ENCODE results near the gene ZDHHC11B. TPM values are rescaled to one million over a fixed set of nuclear protein-coding genes. Genes with fewer than 3 reads are reported as not detected.
"Not testable (repeated sequence)": the region's sequence is repeated elsewhere in the genome, so short reads cannot be mapped to it uniquely, and the experiment has no call there.

The ZDHHC11B gene
- total RNA-seq, 6 experiments from 2014 or later = 0.17 to 0.19 TPM; not detected in 4

DNA sequence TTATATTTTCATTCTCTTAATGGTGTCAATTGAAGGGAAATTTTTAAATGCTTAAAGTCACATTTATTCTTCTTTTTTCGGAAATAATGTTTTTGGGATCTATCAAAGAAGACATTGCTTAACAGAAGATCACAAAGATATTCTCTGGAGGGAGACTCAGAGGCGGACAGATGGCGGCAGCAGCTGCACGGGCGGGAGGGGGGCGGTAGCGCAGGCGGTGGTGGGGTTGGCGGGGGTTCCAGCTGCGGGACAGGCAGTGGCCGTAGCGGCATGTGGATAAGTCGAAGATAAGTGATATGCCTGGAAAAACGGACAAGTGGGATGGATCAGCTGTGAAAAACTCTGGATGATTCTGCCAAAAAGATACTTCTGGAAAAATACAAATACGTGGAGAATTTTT lies 31.6 kb upstream of the ZDHHC11B start:
- peaks cover 8% of the 10 kb centered on the region; the same call in 1 of the 2 replicates for H3K36me3 Mint-ChIP-seq (ENCODE audit: low read depth)
- H3K27me3 Mint-ChIP-seq (ENCODE audit: insufficient read depth) = no peaks in the 10 kb centered on the region
- H3K27ac Mint-ChIP-seq = no peak overlapping the region
- H3K9me3 Mint-ChIP-seq = no peaks in the 10 kb centered on the region; the same call in 1 of the 2 replicates
- H3K4me3 Mint-ChIP-seq = no peak overlapping the region
- no peaks in the 10 kb centered on the region for H3K4me1 Mint-ChIP-seq (ENCODE audit: low read depth)
- DNase-seq = no peak
- TF ChIP-seq, protein P1, sequence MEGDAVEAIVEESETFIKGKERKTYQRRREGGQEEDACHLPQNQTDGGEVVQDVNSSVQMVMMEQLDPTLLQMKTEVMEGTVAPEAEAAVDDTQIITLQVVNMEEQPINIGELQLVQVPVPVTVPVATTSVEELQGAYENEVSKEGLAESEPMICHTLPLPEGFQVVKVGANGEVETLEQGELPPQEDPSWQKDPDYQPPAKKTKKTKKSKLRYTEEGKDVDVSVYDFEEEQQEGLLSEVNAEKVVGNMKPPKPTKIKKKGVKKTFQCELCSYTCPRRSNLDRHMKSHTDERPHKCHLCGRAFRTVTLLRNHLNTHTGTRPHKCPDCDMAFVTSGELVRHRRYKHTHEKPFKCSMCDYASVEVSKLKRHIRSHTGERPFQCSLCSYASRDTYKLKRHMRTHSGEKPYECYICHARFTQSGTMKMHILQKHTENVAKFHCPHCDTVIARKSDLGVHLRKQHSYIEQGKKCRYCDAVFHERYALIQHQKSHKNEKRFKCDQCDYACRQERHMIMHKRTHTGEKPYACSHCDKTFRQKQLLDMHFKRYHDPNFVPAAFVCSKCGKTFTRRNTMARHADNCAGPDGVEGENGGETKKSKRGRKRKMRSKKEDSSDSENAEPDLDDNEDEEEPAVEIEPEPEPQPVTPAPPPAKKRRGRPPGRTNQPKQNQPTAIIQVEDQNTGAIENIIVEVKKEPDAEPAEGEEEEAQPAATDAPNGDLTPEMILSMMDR (IDR thresholded peaks at IDR 0.05) = no peak

DNA sequence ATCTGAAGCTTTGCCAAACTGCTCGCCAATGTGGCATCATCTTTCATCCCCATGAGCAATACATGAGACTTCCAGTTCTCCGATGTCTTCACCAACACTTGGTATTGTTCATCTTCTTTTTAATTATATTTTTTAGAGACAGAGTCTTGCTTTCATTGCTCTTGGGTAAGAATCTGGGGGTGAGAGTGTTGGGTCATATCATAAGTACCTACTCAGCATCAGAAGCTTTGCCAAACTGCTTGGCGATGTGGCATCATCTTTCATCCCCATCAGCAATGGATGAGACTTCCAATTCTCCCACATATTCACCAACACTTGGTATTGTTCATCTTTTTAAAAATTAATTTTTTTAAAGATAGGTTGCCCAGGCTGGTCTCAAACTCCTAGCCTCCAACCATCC lies 30.9 kb upstream of the ZDHHC11B start:
- Mint-ChIP-seq H3K4me1 (ENCODE audit: low read depth) (no peaks in the 10 kb centered on the region), H3K9me3 (no peaks in the 10 kb centered on the region; the same call in 1 of the 2 replicates), H3K4me3 (no peak overlapping the region), H3K27me3 (ENCODE audit: insufficient read depth) (no peaks in the 10 kb centered on the region), H3K36me3 (ENCODE audit: low read depth) (peaks cover 8% of the 10 kb centered on the region; the same call in 1 of the 2 replicates), H3K27ac (no peak overlapping the region)
- TF ChIP-seq, protein P1 (IDR thresholded peaks at IDR 0.05) = no peak
- no peak for DNase-seq

DNA sequence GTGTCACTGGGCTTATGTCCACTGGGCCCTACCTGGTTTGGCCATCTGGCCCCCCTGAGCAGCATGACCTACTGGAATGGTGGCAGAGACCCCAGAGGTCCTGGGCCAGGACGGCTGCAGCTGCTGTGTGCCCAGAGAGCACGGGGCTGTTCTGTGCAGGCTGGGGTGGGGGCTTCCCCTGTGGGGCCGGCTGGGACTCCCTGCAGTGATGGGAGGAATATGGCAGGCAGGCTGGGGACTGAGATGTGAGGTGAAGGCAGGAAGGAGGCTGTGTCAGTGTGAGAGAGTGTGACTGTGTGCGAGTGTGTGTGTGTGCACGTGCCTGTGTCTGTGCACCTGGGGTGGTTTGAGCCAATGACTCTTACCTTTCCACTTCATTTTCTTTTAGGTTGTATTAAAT lies 29.0 kb upstream of the ZDHHC11B start:
- not testable (repeated sequence) for DNase-seq; H3K27ac Mint-ChIP-seq; H3K4me3 Mint-ChIP-seq; H3K27me3 Mint-ChIP-seq (ENCODE audit: insufficient read depth); H3K4me1 Mint-ChIP-seq (ENCODE audit: low read depth); H3K36me3 Mint-ChIP-seq (ENCODE audit: low read depth); H3K9me3 Mint-ChIP-seq

DNA sequence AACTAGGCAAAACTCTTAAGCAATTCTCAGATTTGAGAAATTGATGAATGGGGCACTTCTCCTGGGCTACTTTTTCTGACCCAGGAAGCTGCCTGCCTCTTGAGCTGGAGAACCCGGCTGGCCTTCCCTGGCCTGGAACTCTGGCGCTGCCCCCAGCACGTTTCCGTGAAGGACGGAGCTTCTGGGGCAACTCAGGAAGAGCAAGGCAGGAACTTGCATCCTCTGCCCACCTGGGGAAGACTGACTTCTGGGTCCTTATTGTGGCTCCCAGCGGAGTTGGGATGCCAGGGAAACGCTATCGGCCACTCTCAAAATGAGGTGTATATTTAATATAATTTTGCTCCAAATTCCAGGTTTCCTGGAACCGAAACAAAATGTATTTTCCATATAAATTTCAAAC lies 26.9 kb upstream of the ZDHHC11B start:
- H3K4me3 Mint-ChIP-seq; H3K27ac Mint-ChIP-seq; DNase-seq; H3K9me3 Mint-ChIP-seq; H3K4me1 Mint-ChIP-seq (ENCODE audit: low read depth); H3K27me3 Mint-ChIP-seq (ENCODE audit: insufficient read depth); H3K36me3 Mint-ChIP-seq (ENCODE audit: low read depth): not testable (repeated sequence)

DNA sequence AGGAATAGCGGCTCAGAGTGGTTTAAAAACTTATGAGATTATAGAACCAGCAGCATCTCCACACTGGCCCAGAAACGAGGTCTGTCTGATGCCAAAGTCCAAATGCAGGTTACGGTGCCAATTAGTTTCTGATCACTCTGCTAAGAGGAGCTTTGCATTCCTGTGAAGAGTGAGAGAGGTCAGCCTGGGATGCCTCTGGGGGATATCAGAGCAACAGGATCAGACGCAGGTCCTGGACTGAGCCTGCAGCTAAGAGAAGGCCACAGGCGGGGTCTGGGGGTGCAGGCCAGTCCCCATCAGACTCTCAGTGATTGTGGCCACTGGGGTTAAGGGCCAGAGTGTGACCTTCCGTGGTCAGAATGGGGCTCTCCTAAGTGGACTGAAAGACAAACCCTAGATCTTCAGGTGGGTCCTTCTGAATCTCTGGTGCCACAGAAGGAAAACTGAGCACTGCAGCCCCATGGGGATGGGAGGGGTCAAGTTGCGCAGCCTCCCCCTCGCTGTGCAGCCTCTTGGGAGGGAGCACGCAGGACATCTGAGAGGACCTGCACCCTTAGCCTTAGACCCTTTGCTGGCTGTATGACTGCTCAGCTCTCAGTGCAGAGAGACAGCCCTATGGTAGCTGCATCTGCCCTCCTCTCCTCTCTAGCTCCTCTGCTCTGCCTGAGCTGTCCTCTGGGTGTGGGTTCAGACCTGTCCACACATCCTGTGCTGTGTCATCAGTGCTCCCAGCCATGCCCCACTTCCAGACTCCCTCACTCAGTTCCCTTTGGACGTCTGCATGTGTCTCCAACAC lies 23.4 kb upstream of the ZDHHC11B start:
- not testable (repeated sequence) for H3K9me3 Mint-ChIP-seq

DNA sequence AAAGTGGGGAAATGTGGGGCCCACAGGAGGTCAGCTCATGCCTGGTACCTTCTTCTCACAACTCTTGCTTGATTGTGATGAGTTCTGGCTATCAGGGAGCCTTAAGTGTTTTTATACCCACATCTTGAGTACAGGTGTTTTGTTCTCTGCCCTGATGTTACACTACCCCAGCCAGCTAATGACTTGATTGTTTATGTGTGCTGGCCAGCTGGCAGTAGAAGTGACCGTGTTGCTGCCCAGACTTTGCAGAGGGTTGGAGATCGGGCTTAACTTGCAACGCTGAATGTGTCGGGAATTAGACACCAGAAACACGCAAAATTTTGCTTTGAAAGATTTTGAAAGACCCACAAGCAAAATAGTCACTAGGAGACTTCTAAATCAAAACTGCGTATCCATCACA lies 16.9 kb upstream of the ZDHHC11B start:
- no peak overlapping the region for H3K27ac Mint-ChIP-seq
- no peaks in the 10 kb centered on the region for H3K4me1 Mint-ChIP-seq (ENCODE audit: low read depth)
- H3K9me3 Mint-ChIP-seq = peaks cover 9% of the 10 kb centered on the region; the same call in 1 of the 2 replicates
- no peak overlapping the region for H3K4me3 Mint-ChIP-seq
- DNase-seq = no peak
- H3K36me3 Mint-ChIP-seq (ENCODE audit: low read depth) = peaks cover 9% of the 10 kb centered on the region
- TF ChIP-seq, protein P1 (IDR thresholded peaks at IDR 0.05) = no peak
- H3K27me3 Mint-ChIP-seq (ENCODE audit: insufficient read depth) = peaks cover 6% of the 10 kb centered on the region; the same call in 1 of the 2 replicates

More for the DNA sequence above, 23.4 kb upstream of the ZDHHC11B start:
- not testable (repeated sequence) for H3K4me3 Mint-ChIP-seq; H3K27me3 Mint-ChIP-seq (ENCODE audit: insufficient read depth); H3K36me3 Mint-ChIP-seq (ENCODE audit: low read depth); H3K27ac Mint-ChIP-seq; H3K4me1 Mint-ChIP-seq (ENCODE audit: low read depth); DNase-seq

DNA sequence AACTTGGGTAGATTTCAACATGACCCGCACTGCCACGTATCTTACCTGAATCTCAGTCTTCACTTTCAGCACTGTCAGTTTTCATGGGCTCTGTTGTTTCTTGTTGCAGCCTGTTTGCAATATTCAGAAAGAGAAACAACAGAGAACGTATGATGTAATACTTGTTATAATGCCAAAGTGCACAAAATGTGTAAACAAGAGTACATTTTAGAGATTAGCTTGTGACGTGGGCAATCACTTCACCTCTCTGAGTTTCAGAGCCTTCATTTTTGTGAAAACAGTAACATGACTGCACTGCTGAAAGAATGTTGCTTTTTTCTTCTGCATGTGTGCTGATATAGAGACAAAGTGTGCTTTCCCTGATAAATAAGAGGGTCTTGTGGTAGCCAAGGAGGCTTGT lies 16.5 kb upstream of the ZDHHC11B start:
- H3K36me3 Mint-ChIP-seq (ENCODE audit: low read depth); H3K4me1 Mint-ChIP-seq (ENCODE audit: low read depth); H3K27me3 Mint-ChIP-seq (ENCODE audit: insufficient read depth); H3K4me3 Mint-ChIP-seq; H3K27ac Mint-ChIP-seq; H3K9me3 Mint-ChIP-seq; DNase-seq: not testable (repeated sequence)

DNA sequence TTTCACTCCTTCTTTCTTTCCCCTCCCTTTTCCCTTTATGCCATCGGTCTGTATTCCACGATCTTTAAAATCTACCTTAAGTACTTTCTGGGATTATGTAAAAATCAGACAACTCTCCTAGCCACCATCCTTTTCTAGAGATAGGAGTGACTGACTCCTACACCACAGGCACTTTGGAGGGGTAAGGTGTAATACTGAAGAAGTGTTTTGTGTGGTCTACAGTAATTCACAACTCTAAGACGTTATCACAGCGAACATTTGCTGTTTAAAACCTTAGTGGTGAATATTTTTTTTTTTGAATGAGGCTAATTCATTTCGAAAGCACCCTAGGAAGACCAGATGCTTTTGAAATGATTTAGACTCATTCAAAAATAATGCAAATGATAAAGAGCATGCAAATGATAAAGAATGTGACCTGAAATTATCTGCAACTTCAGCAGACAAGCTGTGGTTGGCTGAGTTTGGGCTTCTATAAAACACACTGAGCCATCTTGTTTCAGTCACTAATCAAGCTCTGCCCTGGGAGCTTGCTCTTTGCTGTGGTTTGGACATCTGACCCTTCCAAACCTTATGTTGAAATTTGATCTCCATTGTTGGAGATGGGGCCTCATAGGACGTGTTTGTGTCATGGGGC lies 14.1 kb upstream of the ZDHHC11B start:
- not testable (repeated sequence) for DNase-seq; H3K4me1 Mint-ChIP-seq (ENCODE audit: low read depth); H3K27ac Mint-ChIP-seq; H3K27me3 Mint-ChIP-seq (ENCODE audit: insufficient read depth); H3K4me3 Mint-ChIP-seq
- H3K36me3 Mint-ChIP-seq (ENCODE audit: low read depth) = peaks cover 15% of the 10 kb centered on the region
- H3K9me3 Mint-ChIP-seq = peaks cover 13% of the 10 kb centered on the region; the same call in 1 of the 2 replicates

DNA sequence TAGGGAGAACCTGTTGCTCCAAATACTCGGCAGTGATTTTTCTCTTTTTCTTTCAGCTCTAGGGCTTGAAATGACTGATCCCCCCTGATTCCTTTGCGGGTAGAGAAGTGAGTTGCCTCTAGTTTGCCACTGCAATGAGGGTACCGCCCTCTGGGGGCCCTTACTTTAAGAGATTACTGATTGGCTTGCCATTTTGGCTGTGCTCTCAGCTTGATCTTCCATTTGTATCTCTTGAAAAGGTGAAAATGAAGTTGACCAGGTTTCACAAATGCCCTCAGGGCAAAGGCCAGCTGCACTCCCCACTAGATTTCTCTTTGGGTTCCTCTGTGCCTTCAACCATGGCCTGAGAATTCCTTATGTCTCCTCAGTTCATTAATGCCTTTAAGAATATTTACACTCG lies 13.5 kb upstream of the ZDHHC11B start:
- H3K36me3 Mint-ChIP-seq (ENCODE audit: low read depth) = peaks cover 14% of the 10 kb centered on the region
- not testable (repeated sequence) for H3K27me3 Mint-ChIP-seq (ENCODE audit: insufficient read depth); DNase-seq; H3K4me3 Mint-ChIP-seq; H3K27ac Mint-ChIP-seq; H3K4me1 Mint-ChIP-seq (ENCODE audit: low read depth)
- peaks cover 11% of the 10 kb centered on the region; the same call in 1 of the 2 replicates for H3K9me3 Mint-ChIP-seq

DNA sequence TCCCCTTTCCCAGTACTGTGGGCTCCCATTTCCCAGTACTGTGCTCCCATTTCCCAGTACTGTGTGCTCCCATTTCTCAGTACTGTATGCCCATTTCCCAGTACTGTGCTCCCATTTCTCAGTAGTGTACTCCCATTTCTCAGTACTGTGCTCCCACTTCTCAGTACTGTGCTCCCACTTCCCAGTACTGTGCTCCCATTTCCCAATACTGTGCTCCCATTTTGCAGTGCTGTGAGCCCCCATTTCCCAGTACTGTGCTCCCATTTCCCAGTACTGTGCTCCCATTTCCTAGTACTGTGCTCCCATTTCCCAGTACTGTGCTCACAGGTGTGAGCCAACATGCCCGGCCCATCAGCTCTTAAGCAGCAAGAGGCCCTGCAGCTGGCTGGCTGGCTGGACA lies 11.3 kb upstream of the ZDHHC11B start:
- H3K27me3 Mint-ChIP-seq (ENCODE audit: insufficient read depth); H3K4me3 Mint-ChIP-seq; H3K27ac Mint-ChIP-seq; H3K4me1 Mint-ChIP-seq (ENCODE audit: low read depth); DNase-seq; H3K9me3 Mint-ChIP-seq: not testable (repeated sequence)
- peaks cover 13% of the 10 kb centered on the region for H3K36me3 Mint-ChIP-seq (ENCODE audit: low read depth)

DNA sequence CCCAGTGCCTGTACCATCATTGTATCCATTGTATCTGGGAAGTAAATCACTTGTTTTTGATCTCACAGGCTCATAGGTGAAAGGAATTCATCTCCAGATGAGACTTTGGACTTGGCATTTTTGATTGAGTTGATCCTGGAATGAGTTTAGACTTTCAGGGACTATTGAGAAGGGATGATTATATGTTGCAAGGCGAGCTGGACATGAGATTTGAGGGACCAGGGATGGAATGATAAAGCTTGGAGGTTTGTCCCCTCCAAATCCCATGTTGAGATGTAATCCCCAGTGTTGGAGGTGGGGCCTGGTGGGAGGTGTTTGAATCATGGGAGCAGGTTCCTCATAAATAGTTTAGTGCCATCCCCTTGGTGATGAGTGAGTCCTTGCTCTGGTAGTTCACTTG lies 10.4 kb upstream of the ZDHHC11B start:
- Mint-ChIP-seq H3K36me3 (ENCODE audit: low read depth) (peaks cover 13% of the 10 kb centered on the region), H3K9me3 (peaks cover 14% of the 10 kb centered on the region; the same call in 1 of the 2 replicates)
- not testable (repeated sequence) for H3K4me1 Mint-ChIP-seq (ENCODE audit: low read depth); H3K27me3 Mint-ChIP-seq (ENCODE audit: insufficient read depth); H3K4me3 Mint-ChIP-seq; H3K27ac Mint-ChIP-seq; DNase-seq

Measured in HFFc6 (cell line).